GM12891 (cell line): ENCODE results near the gene PLCZ1.

Experiments used
- DNase-seq: peaks from one replicate; pipeline ENCODE4 v3.0.0; 2011; ENCODE audit warnings: low spot score; ENCODE audit not compliant: insufficient read length
- FAIRE-seq: peaks from 2 replicates; lab custom pipeline; 2011; peaks lifted over from hg19 to GRCh38; lab: Jason Lieb, UNC
- PAX5 ChIP-seq: IDR thresholded peaks from 2 replicates; pipeline ENCODE4 v1.6.1; 2011; ENCODE audit warnings: low read length, moderate library complexity, mild to moderate bottlenecking; ENCODE audit not compliant: insufficient read depth, severe bottlenecking
- POLR2A ChIP-seq: IDR thresholded peaks from 2 replicates; pipeline ENCODE4 v1.6.1; 2011; ENCODE audit warnings: low read depth, low read length, control low read depth
- POLR2AphosphoS5 ChIP-seq: IDR thresholded peaks from 2 replicates; pipeline ENCODE4 v1.6.1; 2011; ENCODE audit warnings: low read depth, low read length, control low read depth
- POU2F2 ChIP-seq: IDR thresholded peaks from 2 replicates; pipeline ENCODE4 v1.6.1; 2011; ENCODE audit warnings: low read depth, mild to moderate bottlenecking, control low read depth, low read length, moderate library complexity
- SPI1 ChIP-seq: IDR thresholded peaks from 2 replicates; pipeline ENCODE4 v1.6.1; 2011; ENCODE audit warnings: low read depth, low read length, control low read depth
- TAF1 ChIP-seq: IDR thresholded peaks from 2 replicates; pipeline ENCODE4 v1.6.1; 2011; ENCODE audit warnings: low read depth, low read length, control low read depth

PLCZ1 gene

GRCh38 chr12:18750085-18750484 is 12.3 kb upstream of the PLCZ1 start:
- DNase-seq = no peak
- no peak for TF ChIP-seq SPI1
- TF ChIP-seq POU2F2 = no peak
- TF ChIP-seq POLR2A = no peak
- FAIRE-seq = no peak

- TF ChIP-seq SPI1 (no peak), POLR2A (no peak), POLR2AphosphoS5 (no peak), POU2F2 (no peak), PAX5 (no peak), TAF1 (no peak)
- FAIRE-seq (no peak), DNase-seq (no peak)
These were observed 11.7 kb upstream of the PLCZ1 start for GRCh38 chr12:18749386-18749957.

- no peak for DNase-seq
- FAIRE-seq = no peak
These were observed 10.1 kb upstream of the PLCZ1 start for GRCh38 chr12:18747895-18748294.

GRCh38 chr12:18731156-18731555 is 6.7 kb downstream of the PLCZ1 start:
- no peak for DNase-seq
- TF ChIP-seq PAX5 = no peak
- no peak for TF ChIP-seq TAF1
- no peak for FAIRE-seq

More at GRCh38 chr12:18747895-18748294, 10.1 kb upstream of the PLCZ1 start:
- TF ChIP-seq PAX5 = no peak
- no peak for TF ChIP-seq POLR2AphosphoS5
- TF ChIP-seq POLR2A = no peak
- no peak for TF ChIP-seq SPI1
- no peak for TF ChIP-seq TAF1
- no peak for TF ChIP-seq POU2F2

GRCh38 chr12:18723752-18724151 is 14.1 kb downstream of the PLCZ1 start:
- TF ChIP-seq POLR2AphosphoS5 (no peak), PAX5 (no peak), TAF1 (no peak), POU2F2 (no peak), SPI1 (no peak), POLR2A (no peak)
- FAIRE-seq = no peak
- no peak for DNase-seq

GRCh38 chr12:18721452-18721851 is 16.4 kb downstream of the PLCZ1 start:
- no peak for FAIRE-seq

GRCh38 chr12:18720690-18721089 is 17.1 kb downstream of the PLCZ1 start:
- FAIRE-seq (no peak), DNase-seq (no peak)
- no peak for TF ChIP-seq TAF1
- no peak for TF ChIP-seq POU2F2
- TF ChIP-seq POLR2A = no peak
- no peak for TF ChIP-seq PAX5
- no peak for TF ChIP-seq SPI1
- no peak for TF ChIP-seq POLR2AphosphoS5

More at GRCh38 chr12:18721452-18721851, 16.4 kb downstream of the PLCZ1 start:
- TF ChIP-seq TAF1 (no peak), POU2F2 (no peak), PAX5 (no peak), POLR2AphosphoS5 (no peak), SPI1 (no peak), POLR2A (no peak)
- DNase-seq = no peak

GRCh38 chr12:18719922-18720510 is 17.8 kb downstream of the PLCZ1 start:
- FAIRE-seq = no peak
- TF ChIP-seq POLR2AphosphoS5 = no peak
- no peak for TF ChIP-seq POLR2A
- DNase-seq = no peak

- no peak for TF ChIP-seq SPI1
- TF ChIP-seq POLR2AphosphoS5 = no peak
- no peak for TF ChIP-seq POU2F2
- no peak for TF ChIP-seq POLR2A
- TF ChIP-seq TAF1 = no peak
- no peak for TF ChIP-seq PAX5
These were observed 19.4 kb downstream of the PLCZ1 start for GRCh38 chr12:18718462-18718861.

GRCh38 chr12:18716236-18716635 is 21.6 kb downstream of the PLCZ1 start:
- no peak for DNase-seq
- TF ChIP-seq SPI1 = no peak
- no peak for FAIRE-seq

More at GRCh38 chr12:18718462-18718861, 19.4 kb downstream of the PLCZ1 start:
- no peak for FAIRE-seq
- DNase-seq = no peak
